Keratinocyte (primary cell): ENCODE measurements around the gene NAPB. TPM values are rescaled to one million over a fixed set of nuclear protein-coding genes. Genes with fewer than 3 reads are reported as not detected.

Experiments
- DNase-seq: peaks from one replicate; pipeline ENCODE4 v3.0.0-alpha.2; 2011; ENCODE audit warnings: low read depth, missing footprints, low spot score
- FAIRE-seq: peaks from 2 replicates; lab custom pipeline; 2011; peaks lifted over from hg19 to GRCh38; lab: Jason Lieb, UNC
- H2AFZ ChIP-seq: 2 replicates; pipeline ENCODE4 v1.6.0; 2012; ENCODE audit warnings: low read length, control low read depth, inconsistent platforms; ENCODE audit not compliant: control insufficient read depth
- H3K27ac ChIP-seq: 2 replicates; pipeline ENCODE4 v1.5.1; 2011; ENCODE audit warnings: low read length; ENCODE audit not compliant: control insufficient read depth, insufficient read depth
- H3K27me3 ChIP-seq: 3 replicates; pipeline ENCODE4 v1.6.0; 2011; ENCODE audit warnings: low read length; ENCODE audit not compliant: control insufficient read depth, insufficient read depth; ENCODE audit errors: extremely low read depth
- H3K36me3 ChIP-seq, 2 experiments: 2 replicates in 1 of 2; 3 replicates in 1 of 2; pipeline ENCODE4 v1.5.1; 2011; ENCODE audit warnings: low read length in 2 of 2, mild to moderate bottlenecking in 1 of 2; ENCODE audit not compliant: control insufficient read depth in 2 of 2, insufficient read depth in 2 of 2; ENCODE audit errors: extremely low read depth in 1 of 2
- H3K4me1 ChIP-seq: 3 replicates; pipeline ENCODE4 v1.5.1; 2011; ENCODE audit warnings: low read length; ENCODE audit not compliant: control insufficient read depth, insufficient read depth; ENCODE audit errors: extremely low read depth
- H3K4me2 ChIP-seq: 3 replicates; pipeline ENCODE4 v1.6.0; 2011; ENCODE audit warnings: low read depth, low read length; ENCODE audit not compliant: control insufficient read depth, insufficient read depth; ENCODE audit errors: extremely low read depth
- H3K4me3 ChIP-seq, 3 experiments: fragments of 200-600 bp in 1 of 3; sonication (generic) in 1 of 3; 2 replicates in 2 of 3; 3 replicates in 1 of 3; pipeline ENCODE4 v1.5.1; 2011 to 2016; ENCODE audit warnings: low read length in 3 of 3, mild to moderate bottlenecking in 3 of 3, control low read depth in 2 of 3, inconsistent platforms in 1 of 3, low read depth in 1 of 3, mixed read lengths in 1 of 3, mixed run types in 1 of 3, moderate library complexity in 1 of 3; ENCODE audit not compliant: control insufficient read depth in 2 of 3, insufficient read depth in 2 of 3; ENCODE audit errors: extremely low read depth in 1 of 3
- H3K79me2 ChIP-seq: 2 replicates; pipeline ENCODE4 v1.6.0; 2012; ENCODE audit warnings: low read length; ENCODE audit not compliant: control insufficient read depth, insufficient read depth
- H3K9ac ChIP-seq: 3 replicates; pipeline ENCODE4 v1.6.0; 2011; ENCODE audit warnings: low read length; ENCODE audit not compliant: control insufficient read depth, insufficient read depth; ENCODE audit errors: extremely low read depth
- H3K9me1 ChIP-seq: 3 replicates; pipeline ENCODE4 v1.6.0; 2011; ENCODE audit warnings: low read length; ENCODE audit not compliant: control insufficient read depth, insufficient read depth; ENCODE audit errors: extremely low read depth
- H3K9me3 ChIP-seq: 2 replicates; pipeline ENCODE4 v1.5.1; 2012; ENCODE audit warnings: low read depth, low read length; ENCODE audit not compliant: control insufficient read depth
- H4K20me1 ChIP-seq: 3 replicates; pipeline ENCODE4 v1.6.0; 2011; ENCODE audit warnings: low read length; ENCODE audit not compliant: control insufficient read depth, insufficient read depth; ENCODE audit errors: extremely low read depth
- EZH2 ChIP-seq: IDR thresholded peaks from one replicate; pipeline ENCODE4 v1.6.1; 2012; ENCODE audit warnings: inconsistent platforms, mild to moderate bottlenecking, low read length, moderate library complexity
- dilution Hi-C: fragments of 300-500 bp; cut with MboI; formaldehyde crosslinking; loops from one replicate; pipeline ENCODE4 v1.7.0; 2020; ENCODE audit warnings: low sequenced_read_pairs; ENCODE audit not compliant: extremely low pct_ligation_motif_present
- polyA plus RNA-seq, 5 experiments: library from polyadenylated mRNA; depleted of rRNA in 3 of 5; stranded (reverse) in 3 of 5; stranded (forward) in 1 of 5; unstranded in 1 of 5; fragments of >200 nt; gene quantifications; 1 replicate in 1 of 5; 2 replicates in 3 of 5; 3 replicates in 1 of 5; pipeline versions ENCODE4 v1.2.1 to v1.2.3, GENCODE V29; 2011 to 2012; ENCODE audit warnings: missing spikeins in 2 of 5, low read depth in 1 of 5, low replicate concordance in 1 of 5
- TF ChIP-seq, protein P1 (sequence below), 3 experiments: IDR thresholded peaks in 1 of 3; conservative IDR thresholded peaks in 1 of 3; optimal IDR thresholded peaks in 1 of 3; 2 replicates in 2 of 3; 3 replicates in 1 of 3; pipeline versions ENCODE3 to v1.5.1; 2011; ENCODE audit warnings: low read length in 3 of 3, mild to moderate bottlenecking in 3 of 3, moderate library complexity in 2 of 3, control low read depth in 1 of 3, inconsistent platforms in 1 of 3; ENCODE audit not compliant: insufficient read depth in 2 of 3; ENCODE audit errors: extremely low read depth in 1 of 3

The NAPB gene
- polyA plus RNA-seq, 1 donor (not counting 4 experiments of a cell fraction or from before 2014, with no cell fraction given): 11.6 TPM

DNA sequence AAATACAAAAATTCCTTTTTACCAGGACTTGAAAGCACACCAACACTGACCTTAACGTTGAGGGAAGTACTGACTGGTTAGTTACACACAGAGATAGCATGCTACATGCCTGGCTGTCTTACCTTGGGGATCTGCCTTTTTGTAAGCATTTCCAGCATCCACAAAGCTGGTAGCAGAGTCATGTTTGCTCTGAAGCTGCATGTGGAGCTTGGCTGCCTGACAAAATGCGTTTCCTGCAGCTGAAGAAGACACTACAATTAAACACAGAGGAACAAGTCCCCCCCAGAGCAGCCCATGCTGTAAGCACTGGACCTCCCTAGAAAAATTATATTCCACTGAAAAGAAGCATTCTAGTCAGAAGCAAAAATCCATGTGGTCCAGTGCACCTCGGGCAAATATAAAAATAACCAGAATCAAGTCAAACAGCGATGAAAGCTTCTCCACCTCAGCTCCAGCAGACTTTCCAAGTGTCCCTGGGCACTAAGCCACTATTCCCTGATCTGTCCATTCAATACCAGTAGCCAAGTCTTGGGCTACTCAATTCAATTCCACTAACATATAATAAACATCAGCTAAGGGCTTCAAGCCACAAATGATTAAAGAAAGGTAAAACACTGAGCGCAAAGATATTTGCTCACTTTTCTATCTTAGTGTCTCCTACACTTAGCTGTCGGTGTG lies 24.2 kb downstream of the NAPB start:
- Histone ChIP-seq H3K9ac (no peak overlapping the region), H3K4me2 (no peak overlapping the region), H3K27me3 (no peaks in the 10 kb centered on the region), H3K36me3 (peaks cover 17% of the 10 kb centered on the region in 2 experiments), H3K9me1 (no peaks in the 10 kb centered on the region), H3K4me1 (no peaks in the 10 kb centered on the region), H3K4me3 (no peak overlapping the region), H2AFZ (no peak overlapping the region), H3K9me3 (no peaks in the 10 kb centered on the region), H4K20me1 (no peaks in the 10 kb centered on the region), H3K27ac (no peak overlapping the region), H3K79me2 (peaks cover 19% of the 10 kb centered on the region)
- DNase-seq: no peak
- FAIRE-seq: no peak
- no peak for TF ChIP-seq EZH2
- TF ChIP-seq, protein P1, sequence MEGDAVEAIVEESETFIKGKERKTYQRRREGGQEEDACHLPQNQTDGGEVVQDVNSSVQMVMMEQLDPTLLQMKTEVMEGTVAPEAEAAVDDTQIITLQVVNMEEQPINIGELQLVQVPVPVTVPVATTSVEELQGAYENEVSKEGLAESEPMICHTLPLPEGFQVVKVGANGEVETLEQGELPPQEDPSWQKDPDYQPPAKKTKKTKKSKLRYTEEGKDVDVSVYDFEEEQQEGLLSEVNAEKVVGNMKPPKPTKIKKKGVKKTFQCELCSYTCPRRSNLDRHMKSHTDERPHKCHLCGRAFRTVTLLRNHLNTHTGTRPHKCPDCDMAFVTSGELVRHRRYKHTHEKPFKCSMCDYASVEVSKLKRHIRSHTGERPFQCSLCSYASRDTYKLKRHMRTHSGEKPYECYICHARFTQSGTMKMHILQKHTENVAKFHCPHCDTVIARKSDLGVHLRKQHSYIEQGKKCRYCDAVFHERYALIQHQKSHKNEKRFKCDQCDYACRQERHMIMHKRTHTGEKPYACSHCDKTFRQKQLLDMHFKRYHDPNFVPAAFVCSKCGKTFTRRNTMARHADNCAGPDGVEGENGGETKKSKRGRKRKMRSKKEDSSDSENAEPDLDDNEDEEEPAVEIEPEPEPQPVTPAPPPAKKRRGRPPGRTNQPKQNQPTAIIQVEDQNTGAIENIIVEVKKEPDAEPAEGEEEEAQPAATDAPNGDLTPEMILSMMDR (optimal IDR thresholded peaks at IDR 0.05 in 1 of 3, IDR thresholded peaks at IDR 0.05 in 1 of 3, conservative IDR thresholded peaks at IDR 0.05 in 1 of 3; ENCODE audit: extremely low read depth in 1 of 3, insufficient read depth in 2 of 3, low read length in 3 of 3): no peak
- dilution Hi-C loops: no loop called here

DNA sequence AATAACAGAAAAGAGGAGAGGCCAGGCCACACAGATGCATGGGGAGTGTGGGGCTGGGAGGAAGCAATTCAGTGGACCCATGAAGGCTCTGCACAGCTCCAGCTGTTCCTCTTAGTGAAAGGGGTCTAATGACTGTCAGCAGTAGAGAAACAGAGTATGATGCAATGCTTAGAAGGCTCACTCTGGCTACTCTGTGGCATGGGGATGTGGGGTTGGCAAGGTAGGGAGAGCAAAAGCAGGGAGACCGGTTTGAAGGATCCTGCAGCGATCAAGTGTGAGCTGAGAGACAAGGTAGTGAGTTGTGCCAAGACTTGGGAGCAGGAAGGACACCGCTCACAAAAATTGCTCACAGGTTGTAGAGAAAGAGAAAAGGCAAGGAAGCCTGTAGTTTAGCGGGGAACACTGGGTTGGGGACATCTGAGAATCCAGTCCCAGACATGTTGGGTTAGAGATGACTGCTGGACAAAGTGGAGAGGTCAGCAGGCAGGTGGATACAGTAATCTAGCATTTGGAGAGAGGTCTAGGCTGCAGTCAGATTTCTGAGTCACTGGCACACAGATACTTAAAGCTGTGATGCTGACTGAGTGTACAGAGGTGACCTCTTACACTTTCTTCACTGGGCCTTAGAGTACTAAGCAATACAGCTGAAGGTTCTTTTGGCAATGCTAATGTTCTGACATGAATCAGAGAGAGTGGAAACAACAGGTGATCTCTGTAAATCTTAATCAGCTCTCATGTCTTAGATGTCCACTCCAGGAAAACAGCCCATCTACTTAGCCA lies 27.1 kb downstream of the NAPB start:
- H2AFZ ChIP-seq: no peak overlapping the region
- H3K36me3 ChIP-seq: peaks cover 16 to 20% of the 10 kb centered on the region in 2 experiments
- no peaks in the 10 kb centered on the region for H3K27me3 ChIP-seq
- H3K9ac ChIP-seq: no peak overlapping the region
- no peaks in the 10 kb centered on the region for H3K4me1 ChIP-seq
- TF ChIP-seq EZH2: no peak
- TF ChIP-seq, protein P1 (optimal IDR thresholded peaks at IDR 0.05 in 1 of 3, IDR thresholded peaks at IDR 0.05 in 1 of 3, conservative IDR thresholded peaks at IDR 0.05 in 1 of 3; ENCODE audit: extremely low read depth in 1 of 3, insufficient read depth in 2 of 3, low read length in 3 of 3): no peak
- H3K27ac ChIP-seq: no peak overlapping the region
- DNase-seq (no peak), FAIRE-seq (no peak)
- H3K4me3 ChIP-seq: no peak overlapping the region
- peaks cover 13% of the 10 kb centered on the region for H3K79me2 ChIP-seq
- no peaks in the 10 kb centered on the region for H3K9me1 ChIP-seq
- no peaks in the 10 kb centered on the region for H3K9me3 ChIP-seq
- dilution Hi-C loops: no loop called here
- no peaks in the 10 kb centered on the region for H4K20me1 ChIP-seq
- no peak overlapping the region for H3K4me2 ChIP-seq
